HT1080 (cell line): Measurements from ENCODE around the gene RIN3. TPM values are rescaled to one million over a fixed set of nuclear protein-coding genes. Genes with fewer than 3 reads are reported as not detected.
"Not testable (repeated sequence)": the region's sequence is repeated elsewhere in the genome, so short reads cannot be mapped to it uniquely, and the experiment has no call there.

Experiments
- DNase-seq: peaks from one replicate; pipeline ENCODE4 v3.0.0-alpha.2; 2015; ENCODE audit warnings: low read depth
- total RNA-seq: library from RNA; depleted of rRNA; stranded (reverse); fragments of >200 nt; shearing (Covaris generic); gene quantifications from 2 replicates; pipeline ENCODE4 v1.2.3, GENCODE V29; 2014

Gene RIN3
- total RNA-seq, 1 experiment from 2014 or later: 6.6 TPM

DNA sequence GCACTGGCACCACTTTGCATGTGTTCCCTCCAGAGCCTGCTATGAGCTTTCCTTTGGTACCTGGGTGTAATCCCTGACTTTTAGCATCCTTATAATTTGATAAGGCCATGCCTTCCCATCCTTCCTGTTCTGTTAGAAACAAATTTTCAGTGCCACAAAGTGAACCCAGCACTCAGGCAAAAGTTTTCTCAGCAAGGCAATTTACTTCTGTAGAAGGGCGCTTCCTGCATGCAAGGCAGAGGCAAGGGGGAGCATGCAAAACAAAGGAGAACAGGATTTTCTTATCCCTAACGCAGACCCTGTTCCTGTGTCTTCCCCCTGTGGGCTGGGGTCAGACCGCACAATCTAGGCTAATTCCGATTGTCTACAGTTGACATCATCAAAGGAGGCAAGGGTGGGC lies 108.7 kb downstream of the RIN3 start:
- DNase-seq: no peak

DNA sequence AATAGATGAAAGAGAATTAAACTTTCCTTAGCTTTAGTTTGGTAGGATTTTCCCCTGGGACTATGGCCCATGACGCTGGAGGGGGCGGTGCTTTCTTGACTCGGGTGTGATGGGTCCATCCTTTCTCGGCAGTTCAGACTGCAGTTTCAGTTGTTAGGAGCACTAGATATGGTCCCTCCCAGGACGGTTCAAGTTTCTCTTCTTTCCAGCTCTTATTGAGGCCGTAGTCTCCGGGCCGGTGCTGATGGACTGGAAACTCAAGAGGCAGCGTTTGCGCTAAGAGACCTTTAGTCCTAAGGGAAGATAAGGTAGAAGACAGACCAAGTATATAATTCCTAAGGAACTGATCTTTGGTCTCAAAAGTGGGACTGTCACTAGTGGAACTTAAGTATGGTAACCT lies 111.2 kb downstream of the RIN3 start:
- no peak for DNase-seq

DNA sequence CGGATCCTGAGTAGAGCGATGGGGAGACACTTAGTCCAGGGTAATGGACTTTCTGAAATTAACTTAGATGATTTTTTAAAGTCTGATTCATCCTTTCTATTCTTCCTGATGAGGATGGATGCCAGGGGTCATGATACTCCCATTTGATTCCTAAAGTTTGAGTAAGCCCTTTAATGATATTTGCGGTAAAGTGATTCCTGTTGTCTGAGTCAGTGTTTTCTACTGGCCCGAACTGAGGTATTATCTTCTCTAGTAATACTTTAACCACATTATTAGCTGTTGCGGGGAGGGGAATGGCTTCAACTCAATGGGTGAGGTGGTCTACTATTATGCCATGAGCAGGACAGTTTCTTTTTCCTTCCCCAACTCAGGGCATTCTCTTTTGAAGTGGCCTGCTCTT lies 111.6 kb downstream of the RIN3 start:
- peak; percentile 95 for DNase-seq

DNA sequence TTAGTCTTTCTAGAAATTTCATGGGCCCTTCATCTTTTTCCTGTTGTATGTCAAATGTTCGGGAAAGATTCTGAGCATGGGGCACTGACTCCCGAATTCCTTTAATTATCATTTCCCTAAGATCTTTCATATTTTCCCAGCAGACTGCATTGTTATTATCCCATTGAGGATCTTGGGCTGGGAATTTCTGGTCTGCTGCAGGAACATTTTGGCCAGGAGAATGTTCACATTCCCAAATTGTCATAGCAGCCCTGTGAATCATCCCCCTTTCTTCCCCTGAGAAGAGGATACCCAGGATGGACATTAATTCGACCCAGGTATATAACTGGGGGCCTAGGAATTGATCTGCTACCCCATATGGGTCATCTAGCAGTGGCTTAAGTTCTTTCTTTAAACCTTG lies 112.5 kb downstream of the RIN3 start:
- no peak for DNase-seq

DNA sequence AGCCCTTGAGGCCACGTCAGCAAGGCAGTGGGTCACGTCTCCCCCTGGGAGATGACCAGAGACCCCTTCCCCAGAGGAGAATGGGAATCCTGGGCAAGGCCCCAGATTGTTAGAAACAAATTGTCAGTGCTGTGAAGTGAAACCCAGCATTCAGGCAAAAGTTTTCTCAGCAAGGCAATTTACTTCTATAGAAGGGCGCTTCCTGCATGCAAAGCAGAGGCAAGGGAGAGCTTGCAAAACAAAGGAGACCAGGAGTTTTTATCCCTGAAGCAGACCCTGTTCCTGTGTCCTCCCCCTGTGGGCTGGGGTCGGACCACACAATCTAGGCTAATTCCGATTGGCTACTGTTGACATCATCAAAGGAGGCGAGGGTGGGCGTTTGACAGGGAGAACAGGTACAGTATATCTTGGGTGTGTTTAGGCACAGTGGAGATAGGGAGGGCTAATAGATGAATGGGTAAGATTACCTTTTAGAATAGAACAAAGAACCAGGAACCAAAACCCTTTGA lies 114.2 kb downstream of the RIN3 start:
- no peak for DNase-seq

DNA sequence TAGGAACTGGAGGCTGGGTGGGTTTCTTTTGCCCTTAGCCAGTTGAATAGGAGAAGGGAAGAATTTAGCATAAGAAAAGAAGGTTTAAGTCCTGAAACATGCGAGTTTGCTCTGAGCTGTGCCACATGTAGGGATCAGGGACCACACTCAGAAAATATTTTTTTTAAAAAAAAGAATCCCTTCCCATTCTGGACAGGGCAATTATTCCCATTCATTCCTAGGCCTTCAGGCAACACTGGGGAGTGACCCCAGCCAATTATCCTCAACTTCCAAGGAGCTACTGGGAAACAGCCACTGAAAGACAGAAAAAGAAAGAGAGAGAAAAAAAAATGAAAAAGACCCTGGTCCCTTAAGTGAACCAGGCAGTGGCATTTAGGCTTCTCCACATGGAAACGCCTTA lies 115.1 kb downstream of the RIN3 start:
- DNase-seq: no peak

DNA sequence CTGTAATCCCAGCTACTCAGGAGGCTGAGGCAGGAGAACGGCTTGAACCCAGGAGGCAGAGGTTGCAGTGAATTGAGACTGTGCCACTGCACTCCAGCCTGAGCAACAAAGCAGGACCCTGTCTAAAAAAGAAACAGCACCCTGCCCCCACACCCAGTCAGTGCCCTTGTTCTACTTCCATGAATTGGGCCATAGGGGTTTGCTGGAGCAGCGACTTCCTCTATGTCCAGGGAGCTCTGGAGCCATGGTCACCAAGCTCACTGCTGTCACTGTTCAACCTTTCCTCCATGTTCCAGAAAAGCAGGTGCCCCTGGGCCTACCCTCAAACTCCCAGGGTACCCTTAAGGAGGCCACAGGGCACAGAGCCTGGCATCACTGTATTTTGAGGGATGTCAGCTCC lies 116.8 kb downstream of the RIN3 start:
- DNase-seq: no peak

DNA sequence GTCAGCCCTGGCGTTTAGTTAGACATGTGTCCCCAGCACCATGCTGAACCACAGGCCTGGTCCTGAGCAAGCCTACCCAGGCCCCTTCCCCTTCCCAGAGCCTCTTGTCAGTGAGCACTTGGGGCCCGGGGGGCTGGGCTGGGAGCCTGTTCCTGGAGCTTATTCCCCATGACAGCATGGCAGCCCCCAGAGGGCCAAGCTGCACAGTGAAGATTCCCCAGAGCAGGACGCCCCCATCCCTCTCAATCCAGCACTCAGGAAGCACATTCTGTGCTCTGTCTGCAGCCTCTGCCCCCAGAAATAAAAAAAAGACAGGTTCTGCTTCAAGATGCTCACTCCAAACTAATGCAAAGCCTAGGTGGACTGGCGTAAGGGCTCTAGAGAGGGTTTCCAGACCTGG lies 117.5 kb downstream of the RIN3 start:
- DNase-seq: no peak

DNA sequence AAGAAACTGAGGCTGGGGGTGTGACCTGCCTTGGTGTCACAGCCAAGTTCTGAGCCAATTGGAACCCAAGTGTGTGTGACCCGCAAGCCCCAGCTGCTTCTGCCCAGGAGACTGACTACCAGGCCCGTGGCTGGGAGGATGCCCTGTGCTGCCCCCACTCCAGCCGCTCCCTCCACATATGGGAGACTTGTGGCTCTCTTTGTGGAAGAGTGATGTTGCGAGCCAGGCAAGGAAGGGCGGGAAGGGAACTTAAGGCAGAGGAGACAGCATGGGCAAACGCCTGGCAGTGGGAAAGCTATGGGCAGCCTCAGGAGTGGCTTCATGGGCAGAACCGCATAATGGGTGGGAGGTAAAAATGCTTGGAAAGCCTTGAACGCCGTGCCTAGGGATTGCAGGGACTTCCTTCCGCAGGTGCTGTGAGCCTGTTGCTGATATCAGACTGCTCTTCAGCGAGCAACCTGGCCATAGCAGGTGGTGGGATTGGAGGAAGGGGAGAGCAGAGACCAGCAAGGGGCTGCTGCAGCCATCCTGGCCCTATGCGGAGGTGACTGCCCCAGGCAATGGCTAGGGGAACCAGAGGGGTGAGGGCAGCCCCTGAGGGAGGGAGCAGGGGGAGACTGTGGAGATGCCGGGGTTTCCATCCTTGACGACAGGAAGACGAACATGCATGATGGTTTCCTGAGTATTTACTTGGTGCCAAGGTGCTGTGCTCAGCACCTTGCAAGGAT lies 119.1 kb downstream of the RIN3 start:
- DNase-seq: no peak

DNA sequence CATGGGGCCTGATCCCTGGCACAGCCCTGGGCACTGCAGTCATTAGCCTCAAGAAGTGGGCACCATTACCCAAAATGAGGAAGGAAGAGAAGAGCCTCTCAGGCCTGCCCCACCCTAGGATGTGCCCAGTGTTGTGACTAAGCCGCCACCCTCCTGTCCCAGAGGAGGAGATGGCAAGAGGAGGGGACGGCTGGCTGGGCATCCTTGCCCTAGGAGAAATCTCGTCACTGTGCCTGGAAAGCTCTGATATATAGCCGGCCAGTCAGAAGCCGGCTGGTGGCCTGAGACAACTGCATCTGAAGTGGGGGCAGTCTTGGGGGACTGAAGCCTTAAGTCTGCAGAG lies 119.7 kb downstream of the RIN3 start:
- DNase-seq: no peak

DNA sequence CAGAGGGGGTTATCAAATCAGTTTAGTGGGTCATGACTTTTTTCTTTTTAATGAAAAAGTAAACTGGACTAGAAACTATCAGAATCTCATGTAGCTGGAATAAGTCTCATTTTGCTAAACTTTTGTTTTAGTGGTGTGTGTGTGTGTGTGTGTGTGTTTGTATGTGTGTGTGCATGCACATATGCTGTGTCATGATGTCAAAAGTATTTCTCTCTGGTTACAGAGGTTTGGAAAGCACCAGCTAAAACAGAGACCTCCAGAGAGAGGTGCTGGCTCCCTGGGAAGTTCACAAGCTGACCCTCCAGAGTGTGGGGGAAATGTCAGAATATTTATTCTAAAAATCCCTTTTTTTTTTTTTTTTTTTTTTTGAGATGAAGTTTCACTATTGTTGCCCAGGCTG lies 120.1 kb downstream of the RIN3 start:
- no peak for DNase-seq

DNA sequence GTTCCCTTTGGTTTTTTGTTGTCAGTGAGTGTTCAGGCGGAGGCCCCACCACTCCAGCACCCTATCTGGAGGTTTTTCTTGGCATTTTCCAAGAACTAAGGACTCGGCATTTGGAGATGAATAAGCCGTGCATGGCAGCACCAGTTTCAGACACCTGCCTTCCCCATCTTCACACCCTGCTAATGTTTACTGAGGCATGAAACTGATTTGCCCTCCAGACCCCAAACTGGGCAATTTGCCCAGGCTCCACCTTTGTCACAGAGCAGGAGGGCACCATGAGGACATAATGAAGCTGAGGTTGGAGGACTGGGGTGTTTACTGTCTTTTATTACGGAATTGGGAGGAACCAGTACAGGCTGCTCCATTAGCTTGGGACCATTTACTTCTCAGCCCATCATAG lies 121.5 kb downstream of the RIN3 start:
- DNase-seq: no peak

DNA sequence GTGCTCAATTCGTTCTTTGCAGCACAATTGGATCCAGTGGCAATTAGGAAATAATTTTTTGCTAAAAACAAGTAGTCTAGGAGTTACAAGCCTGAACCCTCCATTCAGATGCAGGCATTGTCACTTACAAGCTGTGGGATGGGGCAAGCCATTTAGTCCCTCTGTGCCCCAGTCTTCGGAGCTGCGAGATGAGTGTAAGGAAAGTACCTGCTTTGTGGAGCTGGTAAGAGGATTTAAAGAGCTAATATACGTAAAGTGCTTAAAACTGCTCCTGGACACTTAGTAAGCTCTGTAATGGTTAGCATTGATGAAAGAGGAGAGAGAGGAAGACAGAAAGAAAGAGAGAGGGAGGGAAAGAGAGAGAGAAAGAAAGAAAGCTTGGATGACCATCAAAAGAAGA lies 122.3 kb downstream of the RIN3 start:
- DNase-seq: no peak

DNA sequence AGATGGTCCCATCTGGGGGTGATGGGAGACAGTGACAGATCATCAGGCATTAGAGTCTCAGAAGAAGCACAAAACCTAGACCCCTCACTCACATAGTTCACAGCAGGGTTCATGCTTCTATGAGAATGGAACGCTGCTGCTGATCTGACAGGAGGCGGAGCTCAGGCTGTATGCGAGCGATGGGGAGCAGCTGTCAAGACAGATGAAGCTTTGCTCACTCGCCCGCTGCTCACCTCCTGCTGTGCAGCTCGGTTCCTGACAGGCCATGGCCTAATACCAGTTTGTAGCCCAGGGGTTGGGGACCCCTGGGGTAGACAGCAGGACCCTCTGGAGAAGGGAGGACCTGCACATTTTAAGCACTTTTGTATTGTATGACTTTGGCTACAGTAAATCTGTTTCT lies 123.6 kb downstream of the RIN3 start:
- no peak for DNase-seq

DNA sequence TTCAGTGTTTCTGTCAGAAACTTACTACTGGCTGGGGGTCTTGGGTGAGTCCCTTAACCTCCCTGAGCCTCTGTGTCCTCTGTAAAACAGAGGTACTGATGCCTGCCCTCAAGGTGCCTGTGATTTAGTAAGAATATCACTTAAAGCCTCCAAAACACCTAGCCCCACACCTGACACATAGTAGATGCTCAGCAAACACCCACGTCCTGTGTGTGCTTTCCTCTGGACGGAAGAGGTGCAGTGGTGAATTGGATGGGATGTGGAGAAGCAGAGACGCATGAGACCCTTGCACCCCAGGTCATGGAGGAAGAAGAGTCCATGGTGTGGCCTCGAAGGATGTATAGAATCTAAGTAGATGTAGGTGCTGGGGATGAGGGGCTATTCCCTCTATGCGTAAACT lies 124.3 kb downstream of the RIN3 start:
- DNase-seq: no peak

DNA sequence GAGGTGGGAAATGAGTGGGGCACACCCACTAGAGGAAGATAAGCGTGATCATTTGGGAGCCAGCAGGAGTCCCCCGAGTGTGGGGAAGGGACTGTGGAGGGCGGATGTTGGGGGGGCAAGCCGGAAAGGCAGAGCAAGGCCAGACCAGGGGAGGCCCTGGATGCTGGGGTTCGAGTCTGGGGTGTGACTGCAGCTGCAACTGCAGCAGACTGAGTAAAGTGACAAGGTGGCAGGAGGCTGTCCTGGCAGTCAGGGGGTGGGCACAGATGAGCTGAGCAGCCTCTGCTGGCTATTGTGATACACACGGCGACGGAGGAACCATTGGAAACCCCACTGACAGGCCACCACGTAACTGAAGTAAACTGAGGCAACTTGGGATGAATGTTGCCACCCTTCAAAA lies 124.7 kb downstream of the RIN3 start:
- DNase-seq: no peak

DNA sequence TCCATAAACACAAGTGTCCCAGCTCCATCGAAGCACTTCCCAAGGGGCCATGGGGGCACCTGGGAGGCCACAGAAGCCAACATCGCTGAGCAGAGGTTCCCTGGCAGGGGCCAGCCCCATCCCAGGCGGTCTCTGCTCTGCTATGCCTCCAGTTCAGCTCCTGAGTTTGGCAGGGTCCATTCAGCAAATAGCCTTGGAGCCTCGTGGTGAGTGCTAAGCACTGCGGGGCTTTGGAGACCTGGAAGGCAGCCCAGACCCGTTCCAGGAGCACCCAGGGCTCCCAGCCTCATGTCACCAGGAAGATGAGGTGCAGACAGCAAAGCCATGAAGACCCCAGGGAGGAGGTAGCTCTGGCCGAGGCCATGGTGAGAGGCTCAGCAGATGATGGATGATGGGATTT lies 125.3 kb downstream of the RIN3 start:
- DNase-seq: no peak

DNA sequence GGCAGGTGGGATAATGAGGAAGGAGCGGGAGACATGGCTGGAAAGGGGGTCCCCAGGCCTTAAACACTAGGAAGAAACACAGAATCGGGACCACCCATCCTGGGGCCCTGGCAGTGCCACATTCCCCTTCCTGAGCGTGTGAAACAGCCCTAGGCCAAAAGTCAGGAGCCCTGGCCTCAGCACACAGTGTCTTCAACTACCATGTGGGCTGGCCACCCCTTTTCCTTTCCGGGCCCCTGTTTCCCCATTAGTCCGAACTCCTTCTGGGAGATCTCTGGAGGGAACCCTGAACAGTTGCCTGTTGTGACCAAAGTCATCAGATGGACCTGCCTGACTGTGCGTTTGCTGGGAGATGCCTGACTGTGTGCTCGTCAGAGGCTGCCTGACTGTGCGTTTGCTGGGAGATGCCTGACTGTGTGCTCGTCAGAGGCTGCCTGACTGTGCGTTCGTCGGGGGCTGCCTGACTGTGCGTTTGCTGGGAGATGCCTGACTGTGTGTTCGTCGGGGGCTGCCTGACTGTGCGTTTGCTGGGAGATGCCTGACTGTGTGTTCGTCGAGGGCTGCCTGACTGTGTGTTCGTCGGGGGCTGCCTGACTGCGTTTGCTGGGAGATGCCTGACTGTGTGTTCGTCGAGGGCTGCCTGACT lies 126.0 kb downstream of the RIN3 start:
- DNase-seq: not testable (repeated sequence)

DNA sequence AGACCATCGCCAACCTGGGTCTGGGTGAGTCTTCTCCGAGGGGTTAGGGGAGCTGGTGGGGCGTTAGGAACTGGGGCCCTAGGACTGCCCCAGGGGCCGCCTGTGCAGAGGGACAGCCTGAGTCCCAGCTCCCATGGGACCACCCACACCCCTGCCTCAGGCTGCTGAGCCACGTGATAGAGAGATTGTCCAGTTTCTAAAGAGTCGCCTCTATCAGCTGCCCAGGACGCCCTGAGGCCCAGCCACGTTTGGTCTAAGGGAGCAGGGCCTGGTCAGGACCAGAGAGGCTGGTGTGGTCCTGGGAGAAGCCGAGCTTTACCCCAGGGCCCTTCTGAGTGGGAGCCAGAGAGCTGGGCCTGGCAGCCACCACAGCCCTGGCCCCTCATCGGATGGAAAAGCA lies 127.7 kb downstream of the RIN3 start:
- no peak for DNase-seq

DNA sequence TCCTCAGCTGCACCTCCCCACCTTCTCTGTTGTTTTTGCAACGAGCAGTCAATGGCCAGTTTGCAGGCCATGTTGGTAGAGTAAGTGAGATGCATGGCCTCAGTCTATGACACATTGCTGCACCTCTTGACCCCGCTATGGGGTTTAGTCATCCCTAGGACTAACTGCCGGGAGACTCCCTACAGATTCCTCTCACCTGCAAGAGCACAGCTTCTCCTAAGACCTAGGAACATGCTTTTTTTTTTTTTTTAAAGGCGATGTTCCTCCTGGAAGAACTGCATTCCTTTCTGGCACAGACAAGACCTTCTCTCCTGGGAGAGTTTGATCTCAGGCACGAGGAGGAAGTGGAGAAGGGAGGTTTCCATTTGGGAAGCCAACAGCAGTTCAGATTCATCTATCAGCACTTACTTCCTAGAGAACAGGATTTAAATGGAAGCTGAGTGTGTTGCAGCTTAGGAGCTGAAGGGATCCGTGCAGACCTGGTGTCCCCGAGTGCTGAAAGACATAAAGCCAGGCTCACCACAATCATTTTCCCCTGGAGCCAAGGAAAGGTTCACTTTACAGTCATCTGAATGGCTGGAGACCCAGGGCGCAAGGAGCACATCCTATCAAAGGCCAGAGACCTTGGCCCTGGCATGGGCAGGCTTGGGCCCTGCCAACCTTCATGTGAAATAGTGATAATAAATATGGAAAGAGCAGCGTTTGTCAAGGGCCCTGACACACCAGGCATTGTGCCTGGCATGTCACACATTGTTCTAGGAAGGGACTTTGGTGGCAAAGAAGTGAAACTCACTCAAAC lies 130.8 kb downstream of the RIN3 start:
- DNase-seq: peak; percentile 89

DNA sequence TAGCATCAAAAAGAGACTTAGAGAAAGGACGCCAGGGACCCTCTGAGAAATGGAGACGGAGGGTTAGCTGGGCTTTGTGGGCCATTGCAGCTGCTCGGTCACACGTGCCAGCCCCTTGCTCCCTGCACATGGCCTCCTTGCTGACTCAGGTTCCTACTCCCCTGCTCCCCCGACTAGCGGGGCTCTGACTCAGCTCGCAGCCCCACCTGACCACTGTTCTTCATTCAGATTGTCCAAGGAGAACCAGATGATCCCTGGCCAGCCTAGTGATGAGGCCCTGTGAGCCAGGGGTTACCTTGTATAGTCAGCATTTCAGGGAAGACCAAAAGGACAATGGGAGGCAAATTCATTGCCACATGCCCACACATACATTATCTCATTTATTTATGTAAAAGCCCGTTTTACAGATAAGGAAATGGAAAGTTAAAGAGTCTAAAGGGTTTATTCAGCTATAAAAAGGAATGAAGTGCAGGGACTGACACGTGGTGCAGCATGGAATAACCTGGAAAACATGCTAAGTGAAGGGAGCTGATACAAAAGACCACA lies 131.5 kb downstream of the RIN3 start:
- peak; percentile 69 for DNase-seq

DNA sequence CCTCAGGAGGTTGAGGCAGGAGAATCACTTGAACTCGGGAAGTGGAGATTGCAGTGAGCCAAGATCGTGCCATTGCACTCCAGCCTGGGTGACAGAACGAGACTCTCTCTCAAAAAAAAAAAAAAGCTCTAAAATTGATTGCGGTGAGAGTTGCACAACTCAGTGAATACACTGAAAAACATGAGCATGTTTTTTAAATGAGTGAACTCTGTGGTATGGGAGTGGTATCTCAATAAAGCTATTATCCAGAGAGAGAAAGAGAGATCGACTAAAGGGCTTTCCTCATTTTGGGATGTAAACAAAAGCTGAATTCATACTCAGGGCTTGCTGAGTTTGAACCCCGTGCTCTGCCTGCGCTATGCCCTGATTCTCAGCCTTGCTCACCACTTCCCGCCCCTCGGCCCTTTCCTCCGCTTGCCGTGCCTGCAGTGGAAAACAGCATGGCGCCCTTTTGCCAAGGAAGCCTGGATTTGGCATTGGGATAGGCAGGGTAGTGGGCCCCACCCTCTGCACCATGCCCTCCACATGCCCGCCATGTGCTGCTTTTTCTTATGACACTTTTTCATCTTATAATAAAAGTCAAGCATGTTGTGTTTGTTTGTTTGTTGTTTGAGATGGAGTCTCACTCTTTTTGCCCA lies 132.4 kb downstream of the RIN3 start:
- no peak for DNase-seq
